HG03521 (cell line): ENCODE measurements around the gene TRPM4.
"Not testable (repeated sequence)": the region's sequence is repeated elsewhere in the genome, so short reads cannot be mapped to it uniquely, and the experiment has no call there.

Experiments
- ATAC-seq: cut with Tn5 transposase; IDR thresholded peaks from one replicate; pipeline ENCODE4 v1.9.1; 2021; ENCODE audit warnings: mild to moderate bottlenecking, moderate library complexity; ENCODE audit not compliant: unreplicated experiment

The TRPM4 gene

DNA sequence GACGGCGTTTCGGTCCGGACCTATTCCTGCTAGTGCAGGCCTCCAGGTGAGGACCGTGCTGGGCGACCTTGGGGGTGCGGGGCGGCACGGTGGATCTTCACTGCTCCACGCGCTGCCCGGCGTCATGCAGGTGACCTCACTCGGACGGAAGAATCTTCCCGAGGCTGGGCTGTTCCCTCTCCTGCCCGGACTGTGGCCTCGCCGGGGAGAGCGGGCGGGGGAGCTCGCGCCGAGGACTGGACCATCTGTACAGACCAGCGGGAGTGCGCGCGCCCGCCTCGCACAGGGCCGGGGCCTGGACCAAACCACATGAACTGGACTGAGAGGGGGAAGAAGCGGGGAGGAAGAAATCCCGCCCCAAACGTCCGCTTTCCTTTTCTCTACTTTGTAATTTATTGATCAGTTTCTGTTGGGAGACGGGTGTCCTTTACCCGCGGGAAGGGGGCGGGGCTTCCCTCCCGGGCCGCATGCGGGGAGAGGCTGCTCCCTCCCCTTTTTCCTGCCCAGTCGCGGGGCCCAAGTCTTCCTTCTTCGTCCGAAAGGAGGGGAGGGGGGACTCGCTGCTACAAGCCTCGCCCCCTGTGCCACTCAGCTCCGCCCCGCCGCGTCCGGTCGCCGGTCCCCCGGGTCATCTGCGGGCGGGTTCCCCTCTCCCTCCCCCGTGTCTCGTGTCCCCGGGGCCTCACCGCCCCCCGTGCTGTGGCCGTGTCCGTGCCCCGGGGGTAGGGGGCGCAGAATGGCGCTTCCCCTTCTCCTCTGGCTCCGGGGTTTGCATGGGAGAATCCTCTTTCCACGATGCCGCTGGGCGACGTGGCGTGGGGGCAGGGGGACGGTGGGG is 7.3 kb upstream of the TRPM4 start:
- ATAC-seq = no peak

DNA sequence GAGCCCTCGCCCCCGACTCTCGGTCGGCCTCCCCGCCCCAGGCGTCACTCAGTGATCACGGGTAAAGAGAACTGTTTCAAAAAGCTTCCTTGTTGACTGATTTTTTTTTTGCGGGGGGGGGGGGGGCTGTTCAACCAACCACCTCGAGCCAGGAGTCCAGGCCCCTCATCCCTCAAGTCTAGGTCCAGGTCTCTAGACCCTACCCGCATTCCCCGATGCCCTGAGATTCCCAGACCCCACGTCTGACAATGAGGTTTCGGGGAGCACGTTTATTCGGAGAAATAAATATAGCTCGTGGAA is 6.7 kb upstream of the TRPM4 start:
- ATAC-seq = no peak

DNA sequence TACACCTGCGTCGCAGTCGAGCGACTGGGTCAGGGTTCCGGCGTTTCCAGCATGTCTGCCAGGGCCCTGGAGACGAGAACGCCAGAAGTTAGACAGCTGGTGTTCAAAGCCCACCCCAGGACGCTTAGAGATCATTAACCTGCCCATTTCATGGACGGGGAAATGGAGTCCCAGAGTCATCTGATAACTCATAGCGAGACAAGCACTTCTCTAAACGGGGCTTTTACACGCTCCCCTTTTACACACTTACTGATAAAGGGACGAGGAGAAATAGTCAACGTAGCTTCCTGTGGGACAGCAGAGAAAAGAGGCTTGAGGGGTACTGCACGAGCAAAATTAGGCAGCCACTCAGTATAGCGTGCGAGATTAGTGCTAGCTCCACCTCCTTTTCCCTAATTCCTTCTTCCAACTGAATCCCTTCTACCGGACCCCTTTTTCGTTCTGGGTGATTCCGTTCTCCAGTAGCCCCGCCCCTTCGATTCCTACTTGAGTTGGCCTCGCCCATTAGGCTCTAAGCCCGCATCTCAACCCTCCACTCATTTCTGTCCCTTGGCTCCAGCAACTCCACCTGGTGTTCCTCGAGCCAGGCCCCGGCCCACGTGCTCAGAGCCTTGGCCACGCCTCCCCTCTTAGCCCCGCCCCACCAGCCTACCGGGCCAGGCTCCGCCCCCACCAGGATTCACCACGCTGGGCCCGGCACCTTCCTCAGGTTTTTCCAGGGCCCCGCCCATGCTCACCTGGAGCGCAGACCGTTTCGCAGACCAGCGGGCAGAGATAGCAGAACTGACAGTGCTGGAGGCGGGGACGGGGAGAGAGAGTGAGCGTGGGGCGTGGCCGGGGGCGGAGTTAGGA is 6.1 kb upstream of the TRPM4 start:
- no peak for ATAC-seq

DNA sequence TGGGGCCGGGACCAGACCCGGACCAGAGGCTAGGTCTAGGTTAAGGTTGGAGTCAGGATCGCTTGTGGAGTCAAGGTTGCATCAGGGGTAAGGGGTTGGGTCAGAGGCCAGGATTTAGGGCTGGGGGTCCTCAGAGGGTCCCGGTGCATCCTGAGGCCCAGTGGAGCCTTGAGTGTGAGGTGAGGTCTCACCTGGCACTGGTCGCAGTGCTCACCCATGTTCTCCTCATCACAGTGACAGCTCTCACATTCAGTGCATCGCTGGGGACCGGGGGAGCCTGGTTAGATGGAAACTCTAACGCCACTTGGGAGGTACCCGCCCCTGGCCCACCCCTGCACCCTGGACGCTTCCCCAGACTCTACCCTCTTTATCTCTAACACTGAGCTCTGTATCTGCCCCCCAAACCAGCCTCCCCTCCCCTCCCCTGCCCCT is 5.5 kb upstream of the TRPM4 start:
- ATAC-seq = no peak

DNA sequence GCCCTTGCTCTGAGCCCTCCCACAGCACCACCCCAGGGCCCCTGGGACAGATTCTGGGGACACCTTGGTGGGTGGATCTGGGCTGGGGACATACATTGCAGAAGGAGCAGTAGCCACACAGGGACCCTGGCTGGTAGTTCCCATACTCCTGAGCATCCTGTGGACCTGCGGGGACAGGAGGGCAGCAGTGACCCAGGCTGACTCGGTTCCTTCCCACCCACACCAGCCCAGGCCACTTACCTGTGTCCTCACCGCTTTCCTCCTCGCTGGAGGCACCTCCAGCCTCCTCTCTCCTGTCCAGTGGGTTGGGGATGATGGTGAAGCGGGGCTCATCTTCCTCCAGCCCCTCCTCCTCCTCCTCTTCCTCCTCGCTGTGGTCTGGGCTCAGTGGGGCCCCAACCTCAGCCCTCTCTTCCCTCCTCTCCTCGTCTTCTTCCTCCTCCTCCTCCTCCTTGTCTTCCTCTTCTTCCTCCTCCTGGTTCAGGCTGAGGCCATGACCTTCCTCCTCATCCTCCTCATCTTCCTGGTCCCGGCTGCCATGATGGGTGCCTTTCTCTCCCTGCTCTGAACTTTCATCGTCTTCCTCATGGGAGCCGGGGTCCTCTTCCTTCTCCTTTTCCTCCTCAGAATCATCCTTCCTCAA is 4.3 kb upstream of the TRPM4 start:
- no peak for ATAC-seq

DNA sequence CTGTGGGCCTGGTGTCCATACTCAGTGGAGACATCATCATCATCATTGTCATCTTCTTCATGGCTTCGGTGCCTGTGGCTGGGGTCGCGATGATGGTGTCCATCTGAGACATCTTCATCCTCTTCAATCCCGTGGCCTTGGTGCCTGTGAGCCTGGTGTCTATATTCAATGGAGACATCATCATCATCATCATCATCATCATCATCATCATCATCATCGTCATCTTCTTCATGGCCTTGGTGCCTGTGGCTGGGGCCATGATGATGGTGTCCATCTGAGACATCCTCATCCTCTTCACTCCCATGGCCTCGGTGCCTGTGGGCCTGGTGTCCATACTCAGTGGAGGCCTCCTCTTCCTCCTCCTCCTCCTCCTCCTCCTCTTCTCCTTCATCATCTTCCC is 3.3 kb upstream of the TRPM4 start:
- no peak for ATAC-seq

DNA sequence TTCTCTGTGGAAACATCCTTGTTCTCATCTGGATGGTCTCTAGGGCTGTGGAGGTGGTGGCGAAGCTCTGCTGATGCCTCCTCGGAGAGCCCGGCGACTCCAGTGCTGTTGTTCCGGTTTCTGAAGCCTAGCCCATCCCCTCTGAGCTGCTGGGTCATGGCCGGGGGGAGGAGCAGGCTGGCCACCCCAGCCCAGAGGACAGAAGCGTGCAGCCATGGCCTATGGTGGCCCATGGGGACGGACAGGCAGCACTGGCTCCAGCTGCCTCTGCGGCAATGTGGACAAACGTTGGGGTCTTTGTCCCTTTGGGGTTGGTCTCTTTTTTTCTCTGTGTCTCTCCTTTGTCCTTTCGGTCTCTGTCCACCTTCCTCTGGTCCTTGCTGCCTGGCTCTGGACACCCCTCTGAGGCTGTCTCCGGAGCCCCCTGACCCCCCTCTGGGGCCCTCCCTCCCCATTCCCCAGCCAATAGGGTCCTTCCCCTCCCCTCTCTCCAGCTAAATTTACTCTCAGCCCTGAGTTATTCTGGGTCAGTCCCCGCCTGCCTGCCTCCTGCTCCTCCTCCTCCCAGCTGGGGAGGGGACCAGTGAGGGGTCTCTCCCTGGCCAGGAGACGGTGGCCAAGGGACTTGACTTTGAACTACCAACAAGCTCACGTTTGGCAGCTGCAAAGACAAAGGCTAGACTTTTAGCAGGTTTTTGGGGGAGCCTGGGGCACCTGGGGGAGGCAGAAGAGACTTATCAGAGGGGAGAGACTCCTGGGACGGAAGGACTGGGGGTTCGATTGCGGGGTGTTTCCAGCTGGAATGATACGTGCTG is 2.4 kb upstream of the TRPM4 start, which contains the start of gene HRC:
HRC (minus strand) TSS at position 392 of the 815 bp plus-strand sequence; CDS start at position 233, 159 bp downstream.
- no peak for ATAC-seq

DNA sequence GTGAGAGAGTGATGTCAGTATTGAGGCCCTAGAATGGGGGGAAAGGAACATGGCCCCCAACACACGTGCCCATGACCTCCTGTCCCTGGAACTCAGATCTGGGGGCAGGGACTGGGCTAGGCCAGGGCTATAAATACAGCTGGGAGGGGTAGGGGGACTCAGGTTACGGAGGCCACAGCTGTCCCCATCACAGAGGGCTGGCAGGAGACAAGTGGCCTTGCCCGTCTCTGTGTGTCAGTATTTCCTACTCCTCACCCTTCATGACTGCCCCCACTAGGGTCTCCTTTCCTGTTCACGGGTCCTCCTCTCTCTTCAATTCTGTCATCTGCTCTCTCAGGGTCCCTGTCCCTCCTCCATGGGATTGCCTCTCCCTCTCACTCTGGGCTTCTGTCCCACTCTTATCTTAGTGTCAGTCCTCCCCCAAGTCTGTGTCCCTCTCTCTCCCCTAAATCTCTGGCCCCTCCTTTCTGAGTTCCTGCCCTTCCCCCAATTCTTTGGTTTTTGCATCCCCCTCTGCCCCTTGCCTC is 1.7 kb upstream of the TRPM4 start:
- no peak for ATAC-seq

DNA sequence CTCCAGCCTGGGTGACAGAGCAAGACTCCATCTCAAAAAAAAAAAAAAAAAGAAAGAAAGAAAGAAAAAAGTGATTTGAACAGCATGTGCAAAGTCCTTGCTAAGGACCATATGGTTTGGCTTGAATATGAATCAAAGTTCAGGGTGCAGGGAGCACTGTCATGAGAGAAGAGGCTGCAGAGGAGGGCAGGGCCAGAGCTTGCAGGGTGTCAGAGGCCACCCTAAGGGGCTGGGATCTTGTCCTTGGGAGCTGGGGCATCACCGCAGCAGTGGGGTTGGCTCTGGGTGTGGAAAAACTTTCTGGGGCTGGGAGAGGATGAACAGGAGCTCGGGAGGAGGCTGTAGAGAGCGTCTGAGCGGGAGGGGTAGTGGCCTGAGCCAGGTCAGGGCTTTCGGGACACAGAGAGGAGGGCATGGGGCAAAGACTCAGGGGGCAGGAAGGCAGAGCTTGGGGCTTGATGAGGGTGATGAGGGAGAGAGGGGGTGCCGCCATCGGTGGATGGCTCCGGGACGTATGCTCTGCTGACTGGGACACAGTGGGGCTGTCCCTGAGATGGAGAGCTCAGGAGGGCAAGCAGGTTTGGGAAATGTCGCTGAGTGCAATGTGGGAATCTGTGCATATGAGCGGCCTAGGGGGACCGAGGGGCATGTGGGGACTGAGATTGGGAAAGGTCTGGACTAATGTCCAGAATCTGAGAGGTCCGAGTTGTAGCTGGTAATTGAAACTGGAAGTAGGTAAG is 3.0 kb downstream of the TRPM4 start:
- no peak for ATAC-seq

DNA sequence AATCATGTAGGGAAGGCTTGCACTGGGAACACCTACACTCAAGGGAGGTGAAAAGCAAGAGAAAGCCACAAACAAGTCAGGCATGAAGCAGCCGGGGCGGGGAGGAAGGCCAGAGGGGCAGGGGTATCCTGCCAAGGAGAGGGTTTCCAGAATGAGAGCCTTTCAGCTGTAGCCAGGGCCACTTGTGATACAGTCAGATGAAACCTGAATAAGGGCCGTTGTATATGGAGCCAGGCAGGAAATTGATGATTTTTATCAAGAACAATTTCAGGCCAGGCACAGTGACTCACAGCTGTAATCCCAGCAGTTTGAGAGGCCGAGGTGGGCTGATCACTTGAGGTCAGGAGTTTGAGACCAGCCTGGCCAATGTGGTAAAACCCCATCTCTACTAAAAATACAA is 4.4 kb downstream of the TRPM4 start:
- no peak for ATAC-seq

DNA sequence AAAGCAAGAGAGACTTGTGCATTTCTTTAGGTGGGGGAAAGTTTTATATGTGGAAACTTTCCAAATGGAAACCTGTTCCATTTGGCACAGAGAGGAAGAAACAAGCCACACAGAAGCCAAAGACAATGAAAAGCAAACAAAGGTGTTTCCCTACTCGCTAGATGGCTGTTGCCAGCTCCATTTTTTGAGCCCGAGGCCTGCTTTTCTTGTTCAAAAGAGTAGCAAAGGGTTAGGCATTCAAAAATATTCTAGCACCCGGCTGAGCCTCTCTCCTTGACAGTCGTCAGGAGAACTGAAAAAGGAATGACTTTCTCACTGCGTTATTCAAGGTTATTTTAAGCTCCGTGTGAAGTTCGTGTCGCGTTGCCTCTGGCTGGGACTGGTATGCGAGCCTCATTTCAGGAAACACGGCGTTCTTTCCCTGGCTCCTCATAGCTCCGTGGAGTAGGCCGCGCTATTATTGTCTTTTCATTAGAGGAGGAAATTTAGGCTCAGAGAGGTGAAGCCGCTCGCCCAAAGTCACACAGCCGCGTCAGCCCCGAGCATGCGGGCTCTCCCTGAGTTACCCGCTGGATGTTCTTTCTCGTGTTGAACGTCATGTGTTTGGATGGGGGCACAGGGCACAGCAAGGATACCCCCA is 7.6 kb downstream of the TRPM4 start:
- no peak for ATAC-seq

DNA sequence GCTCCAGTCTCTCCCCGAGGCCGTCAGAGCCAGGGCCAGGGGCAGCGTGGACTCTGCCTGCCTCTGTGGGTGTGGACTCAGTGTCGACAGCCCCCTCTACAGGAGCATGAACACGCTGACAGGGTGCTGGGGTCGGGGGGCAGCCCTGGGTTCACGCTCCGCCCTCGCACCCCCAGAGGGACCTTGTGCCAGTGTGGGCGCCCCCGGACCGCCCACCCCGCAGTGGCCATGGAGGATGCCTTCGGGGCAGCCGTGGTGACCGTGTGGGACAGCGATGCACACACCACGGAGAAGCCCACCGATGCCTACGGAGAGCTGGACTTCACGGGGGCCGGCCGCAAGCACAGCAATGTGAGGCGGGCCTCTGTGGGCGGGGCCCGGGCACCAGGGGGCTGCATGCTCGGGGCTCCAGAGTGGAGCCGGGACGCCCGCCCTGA is 8.3 kb downstream of the TRPM4 start:
- no peak for ATAC-seq

DNA sequence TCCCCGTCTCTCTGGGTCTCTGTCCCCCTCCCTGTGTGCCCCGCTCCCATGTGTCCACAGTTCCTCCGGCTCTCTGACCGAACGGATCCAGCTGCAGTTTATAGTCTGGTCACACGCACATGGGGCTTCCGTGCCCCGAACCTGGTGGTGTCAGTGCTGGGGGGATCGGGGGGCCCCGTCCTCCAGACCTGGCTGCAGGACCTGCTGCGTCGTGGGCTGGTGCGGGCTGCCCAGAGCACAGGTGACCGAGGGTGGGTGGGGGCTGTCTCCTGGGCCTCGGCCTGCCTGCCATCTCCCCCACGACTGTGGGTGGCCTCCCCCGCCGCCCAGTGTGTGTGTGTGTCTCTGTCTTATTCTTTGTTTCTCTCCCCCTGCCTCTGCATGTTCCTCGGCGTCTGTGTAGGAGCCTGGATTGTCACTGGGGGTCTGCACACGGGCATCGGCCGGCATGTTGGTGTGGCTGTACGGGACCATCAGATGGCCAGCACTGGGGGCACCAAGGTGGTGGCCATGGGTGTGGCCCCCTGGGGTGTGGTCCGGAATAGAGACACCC is 10.3 kb downstream of the TRPM4 start:
- ATAC-seq = no peak

DNA sequence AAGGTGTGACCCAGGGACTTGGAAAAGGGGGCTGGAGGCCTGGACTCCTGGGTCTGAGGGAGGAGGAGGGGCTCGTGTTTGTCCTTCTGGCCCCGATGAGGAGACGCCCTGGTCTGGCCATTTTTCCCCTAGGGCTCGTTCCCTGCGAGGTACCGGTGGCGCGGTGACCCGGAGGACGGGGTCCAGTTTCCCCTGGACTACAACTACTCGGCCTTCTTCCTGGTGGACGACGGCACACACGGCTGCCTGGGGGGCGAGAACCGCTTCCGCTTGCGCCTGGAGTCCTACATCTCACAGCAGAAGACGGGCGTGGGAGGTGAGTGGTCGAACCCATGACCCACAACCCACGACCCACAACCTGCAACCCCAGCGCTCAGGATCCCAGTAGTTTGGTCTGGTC is 10.8 kb downstream of the TRPM4 start:
- no peak for ATAC-seq

DNA sequence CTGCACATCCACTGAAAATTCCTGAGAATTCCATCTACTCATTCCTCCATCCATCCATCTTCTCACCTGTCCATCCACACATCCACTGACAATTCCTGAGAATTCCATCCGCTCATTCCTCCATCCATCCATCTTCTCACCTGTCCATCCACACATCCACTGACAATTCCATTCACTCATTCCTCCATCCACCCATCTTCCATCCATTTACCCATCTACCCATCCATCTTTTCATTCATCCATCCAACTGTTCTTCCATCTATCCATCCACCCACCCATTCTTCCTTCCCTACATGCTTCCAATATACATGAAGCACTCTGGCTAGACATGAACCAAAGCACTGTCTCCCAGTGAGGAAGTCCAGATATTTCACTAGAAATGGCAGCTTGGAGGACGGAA is 15.6 kb downstream of the TRPM4 start:
- no peak for ATAC-seq

DNA sequence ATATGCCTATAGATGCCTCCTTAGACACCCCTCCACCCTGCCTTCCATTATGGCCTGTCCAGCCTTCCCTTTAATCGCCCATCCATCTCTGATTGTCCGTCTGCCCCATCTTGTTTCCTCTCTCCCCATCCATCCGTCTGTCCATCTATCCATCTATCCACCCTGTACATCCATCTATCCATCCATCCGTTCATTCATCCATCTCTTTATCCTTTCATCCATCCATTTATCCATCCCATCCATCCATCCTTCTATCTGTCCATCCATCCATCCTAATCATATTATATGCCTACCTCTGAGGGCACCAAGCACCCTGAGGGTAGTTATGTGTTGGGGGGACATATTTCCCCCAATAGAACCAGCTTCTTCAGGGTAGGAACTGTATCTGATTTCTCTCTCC is 23.1 kb downstream of the TRPM4 start:
- no peak for ATAC-seq

DNA sequence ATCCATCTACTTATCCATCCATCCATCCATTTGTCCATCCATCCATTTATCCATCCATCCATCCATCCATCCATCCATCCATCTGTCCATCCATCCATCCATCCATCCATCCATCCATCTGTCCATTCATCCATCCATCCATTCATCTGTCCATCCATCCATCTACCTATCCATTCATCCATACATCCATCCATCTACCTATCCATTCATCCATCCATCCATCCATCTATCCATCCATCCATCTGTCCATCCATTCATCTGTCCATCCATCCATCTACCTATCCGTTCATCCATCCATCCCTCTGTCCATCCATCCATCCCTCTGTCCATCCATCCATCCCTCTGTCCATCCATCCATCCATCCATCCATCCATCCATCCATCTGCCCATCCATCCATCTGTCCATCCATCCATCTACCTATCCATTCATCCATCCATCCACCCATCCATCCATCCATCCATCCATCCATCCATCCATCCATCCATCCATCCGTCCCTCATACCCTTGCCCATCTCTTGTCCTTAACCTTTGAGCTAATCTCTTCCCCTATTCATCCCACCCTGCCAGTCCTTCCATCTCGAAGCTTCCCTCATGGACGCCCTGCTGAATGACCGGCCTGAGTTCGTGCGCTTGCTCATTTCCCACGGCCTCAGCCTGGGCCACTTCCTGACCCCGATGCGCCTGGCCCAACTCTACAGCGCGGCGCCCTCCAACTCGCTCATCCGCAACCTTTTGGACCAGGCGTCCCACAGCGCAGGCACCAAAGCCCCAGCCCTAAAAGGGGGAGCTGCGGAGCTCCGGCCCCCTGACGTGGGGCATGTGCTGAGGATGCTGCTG is 24.6 kb downstream of the TRPM4 start:
- not testable (repeated sequence) for ATAC-seq

DNA sequence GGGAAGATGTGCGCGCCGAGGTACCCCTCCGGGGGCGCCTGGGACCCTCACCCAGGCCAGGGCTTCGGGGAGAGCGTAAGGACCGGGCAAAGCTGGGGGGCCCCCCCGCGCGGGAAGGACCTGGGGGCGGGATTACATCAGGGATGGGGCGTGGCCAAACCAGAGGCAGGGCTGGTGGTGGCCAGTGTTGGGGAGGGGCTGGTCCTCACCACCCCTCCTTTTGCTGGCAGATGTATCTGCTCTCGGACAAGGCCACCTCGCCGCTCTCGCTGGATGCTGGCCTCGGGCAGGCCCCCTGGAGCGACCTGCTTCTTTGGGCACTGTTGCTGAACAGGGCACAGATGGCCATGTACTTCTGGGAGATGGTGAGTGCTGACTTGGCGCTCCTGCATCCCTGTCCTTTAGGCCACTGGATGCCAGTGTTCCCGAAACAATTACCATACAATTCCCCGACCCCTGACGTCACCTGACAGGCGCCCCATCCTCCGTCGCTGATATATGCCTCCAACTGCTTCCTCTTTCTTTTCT is 25.3 kb downstream of the TRPM4 start:
- ATAC-seq = no peak
